A673 (cell line): Measurements from ENCODE around the gene AMBRA1. TPM values are rescaled to one million over a fixed set of nuclear protein-coding genes. Genes with fewer than 3 reads are reported as not detected.

Experiments
- BruUV-seq: library from RNA; stranded (reverse); fragments of 400-500 nt; replicated peaks from 2 replicates; lab custom pipeline; 2021; lab: Mats Ljungman, UMichigan
- CTCF ChIA-PET: fragments of 300-600 bp; sonication (Branson Sonifier 250); formaldehyde crosslinking; loops from one replicate; lab custom pipeline; 2022; ENCODE audit warnings: antibody characterized with exemption; lab: Charles Lee
- POLR2A ChIA-PET: fragments of 300-600 bp; sonication (Branson Sonifier 250); formaldehyde crosslinking; loops from one replicate; lab custom pipeline; 2022; ENCODE audit warnings: antibody characterized with exemption; ENCODE audit not compliant: low non-redundant PET; lab: Charles Lee
- DNase-seq: peaks from one replicate; pipeline ENCODE4 v3.0.0-alpha.2; 2015; ENCODE audit warnings: low spot score
- H3K27ac ChIP-seq: fragments of 200-600 bp; sonication (generic); 2 replicates; pipeline ENCODE4 v1.5.1; 2016; ENCODE audit warnings: mixed run types, low read depth, mild to moderate bottlenecking, mixed read lengths, antibody characterized with exemption, low read length; ENCODE audit not compliant: poor library complexity, severe bottlenecking
- H3K27me3 ChIP-seq: fragments of 200-600 bp; sonication (generic); replicated peaks from 2 replicates; pipeline ENCODE4 v1.6.1; 2017; ENCODE audit warnings: mixed run types, low read depth, mild to moderate bottlenecking, mixed read lengths, antibody characterized with exemption, low read length; ENCODE audit not compliant: insufficient read depth, poor library complexity
- H3K36me3 ChIP-seq: fragments of 200-600 bp; sonication (generic); 2 replicates; pipeline ENCODE4 v1.6.1; 2016; ENCODE audit warnings: mixed run types, mild to moderate bottlenecking, mixed read lengths, antibody characterized with exemption, low read length; ENCODE audit not compliant: insufficient read depth, poor library complexity, severe bottlenecking
- H3K4me1 ChIP-seq: fragments of 200-600 bp; sonication (generic); 2 replicates; pipeline ENCODE4 v1.6.1; 2017; ENCODE audit warnings: mixed run types, mild to moderate bottlenecking, mixed read lengths, antibody characterized with exemption, low read length; ENCODE audit not compliant: insufficient read depth, poor library complexity, severe bottlenecking
- H3K4me3 ChIP-seq: fragments of 200-600 bp; sonication (generic); 2 replicates; pipeline ENCODE4 v1.5.1; 2016; ENCODE audit warnings: low read depth, mixed run types, mild to moderate bottlenecking, mixed read lengths, low read length; ENCODE audit not compliant: poor library complexity, severe bottlenecking
- H3K9me3 ChIP-seq: fragments of 200-600 bp; sonication (generic); 2 replicates; pipeline ENCODE4 v1.6.1; 2016; ENCODE audit warnings: mixed run types, low read depth, mild to moderate bottlenecking, mixed read lengths, antibody characterized with exemption, low read length; ENCODE audit not compliant: poor library complexity, severe bottlenecking
- CTCF ChIP-seq: fragments of 300-800, 200-600 bp; sonication (generic); conservative IDR thresholded peaks from 2 replicates; pipeline ENCODE4 v1.5.1; 2017; ENCODE audit warnings: low read depth, mild to moderate bottlenecking, antibody characterized with exemption, low read length, moderate library complexity, mixed read lengths
- EZH2 ChIP-seq: fragments of 200-600 bp; sonication (generic); IDR thresholded peaks from 2 replicates; pipeline ENCODE4 v1.6.1; 2017; ENCODE audit warnings: borderline replicate concordance, low read depth, mild to moderate bottlenecking, mixed read lengths, antibody characterized with exemption, low read length; ENCODE audit not compliant: poor library complexity, severe bottlenecking
- intact Hi-C: fragments of 100-400 bp; cut with micrococcal nuclease; formaldehyde crosslinking; loops from one replicate; pipeline ENCODE4 v1.10.0; 2022; ENCODE audit not compliant: unreplicated experiment
- total RNA-seq: library from RNA; stranded (reverse); gene quantifications from 2 replicates; pipeline ENCODE4 v1.2.3, GENCODE V29; 2021

Gene AMBRA1
- total RNA-seq, 1 experiment from 2014 or later: 78.1 TPM

- BruUV-seq: no TSS peak
- no peaks in the 10 kb centered on the region for H3K4me1 ChIP-seq
- TF ChIP-seq EZH2: no peak
- no peak for TF ChIP-seq CTCF
- no peak for DNase-seq
- no peak overlapping the region for H3K27ac ChIP-seq
- POLR2A ChIA-PET: no interaction called here
- no peak overlapping the region for H3K4me3 ChIP-seq
- intact Hi-C loops: no loop called here
- H3K27me3 ChIP-seq: no peaks in the 10 kb centered on the region
- CTCF ChIA-PET: no interaction called here
- H3K9me3 ChIP-seq: no peaks in the 10 kb centered on the region
- H3K36me3 ChIP-seq: peaks cover 13% of the 10 kb centered on the region
These were observed 36.4 kb upstream of the AMBRA1 start for GRCh38 chr11:46630237-46630636.

- no peaks in the 10 kb centered on the region for H3K4me1 ChIP-seq
- H3K27ac ChIP-seq: no peak overlapping the region
- no peaks in the 10 kb centered on the region for H3K27me3 ChIP-seq
- peaks cover 18% of the 10 kb centered on the region for H3K36me3 ChIP-seq
- no peak for DNase-seq
- H3K4me3 ChIP-seq: no peak overlapping the region
- intact Hi-C loops: no loop called here
- ChIA-PET CTCF (no interaction called here), POLR2A (no interaction called here)
- BruUV-seq: no TSS peak
- no peaks in the 10 kb centered on the region for H3K9me3 ChIP-seq
- no peak for TF ChIP-seq EZH2
- no peak for TF ChIP-seq CTCF
These were observed 35.1 kb upstream of the AMBRA1 start for GRCh38 chr11:46628961-46629360.

- H3K27me3 ChIP-seq: no peaks in the 10 kb centered on the region
- ChIA-PET POLR2A (no interaction called here), CTCF (interaction anchor here (0.5 kb wide), 1 partner anchor 23 kb away, joined by 7 read pairs; no protein-coding TSS in a partner anchor)
- DNase-seq: no peak
- H3K4me1 ChIP-seq: no peaks in the 10 kb centered on the region
- intact Hi-C loops: no loop called here
- H3K9me3 ChIP-seq: no peaks in the 10 kb centered on the region
- TF ChIP-seq EZH2 (no peak), CTCF (no peak)
- no TSS peak for BruUV-seq
- no peak overlapping the region for H3K4me3 ChIP-seq
- no peak overlapping the region for H3K27ac ChIP-seq
- peaks cover 25% of the 10 kb centered on the region for H3K36me3 ChIP-seq
These were observed 31.6 kb upstream of the AMBRA1 start for GRCh38 chr11:46625406-46625805.
